Gastrocnemius medialis (tissue), 4 donors: ENCODE data around the gene CSNK2B. TPM values are rescaled to one million over a fixed set of nuclear protein-coding genes. Genes with fewer than 3 reads are reported as not detected.

ENCODE experiments used
- ATAC-seq, 2 donors: fragments of 150-250 bp; one replicate each; pipeline ENCODE4 v1.9.1; 2016
- DNase-seq, 2 donors: peaks; one replicate each; pipeline ENCODE4 v3.0.0-alpha.2; 2019
- H3K27ac ChIP-seq, 4 donors: fragments of 200-600 bp; sonication (generic); 1 replicate in 1 of 4; 2 replicates in 3 of 4; pipeline ENCODE4 v1.5.1; 2016 to 2018; ENCODE audit warnings: mild to moderate bottlenecking in 2 of 4, moderate library complexity in 1 of 4
- H3K27me3 ChIP-seq, 3 donors: fragments of 200-600 bp; sonication (generic) in 2 of 3; 1 replicate in 1 of 3; 2 replicates in 2 of 3; pipeline versions ENCODE4 v1.5.1 to v1.6.0; 2016 to 2019; ENCODE audit warnings: mild to moderate bottlenecking in 1 of 3, moderate library complexity in 1 of 3
- H3K36me3 ChIP-seq, 2 donors: fragments of 200-600 bp; sonication (generic) in 1 of 2; one replicate each; pipeline ENCODE4 v1.5.1; 2017 to 2018
- H3K4me1 ChIP-seq, 2 donors: fragments of 200-600 bp; sonication (generic) in 1 of 2; one replicate each; pipeline ENCODE4 v1.5.1; 2016 to 2017; ENCODE audit warnings: mild to moderate bottlenecking in 2 of 2
- H3K4me3 ChIP-seq, 4 donors: fragments of 200-600 bp; sonication (generic) in 3 of 4; 1 replicate in 1 of 4; 2 replicates in 3 of 4; pipeline ENCODE4 v1.5.1; 2016 to 2019; ENCODE audit warnings: mild to moderate bottlenecking in 2 of 4
- H3K9me3 ChIP-seq, 3 donors: fragments of 200-600 bp; sonication (generic) in 2 of 3; 1 replicate in 1 of 3; 2 replicates in 2 of 3; pipeline ENCODE4 v1.5.1; 2016 to 2019
- CTCF ChIP-seq, 5 experiments: fragments of 450-650 bp in 3 of 5; fragments of 200-600 bp in 2 of 5; sonication (generic) in 2 of 5; IDR thresholded peaks in 4 of 5; conservative IDR thresholded peaks in 1 of 5; 1 replicate in 4 of 5; 2 replicates in 1 of 5; pipeline ENCODE4 v1.5.1; 2016 to 2019; ENCODE audit warnings: antibody characterized with exemption in 5 of 5, mild to moderate bottlenecking in 3 of 5, moderate library complexity in 3 of 5
- POLR2A ChIP-seq, 2 donors: fragments of 450-650 bp; IDR thresholded peaks; one replicate each; pipeline ENCODE4 v1.6.1; 2017; ENCODE audit warnings: antibody characterized with exemption in 2 of 2, mild to moderate bottlenecking in 2 of 2, moderate library complexity in 2 of 2
- in situ Hi-C, 4 donors: fragments of 200-750 bp; cut with MboI; loops; one replicate each; pipeline versions ENCODE4 v1.15.0 to v1.8.0; 2017; ENCODE audit warnings: low sequenced_read_pairs in 4 of 4
- intact Hi-C: fragments of 100-400 bp; cut with DNase I; formaldehyde crosslinking; loops from one replicate; pipeline ENCODE4 v1.15.1; 2023; ENCODE audit warnings: low total_unique reads
- total RNA-seq, 4 donors: library from RNA; depleted of rRNA; stranded (reverse); fragments of >200 nt; gene quantifications; one replicate each; pipeline versions ENCODE4 v1.1.0 to v1.2.3, GENCODE V29; 2016

CSNK2B gene
- total RNA-seq, 4 donors from 2014 or later = 185 to 251 (median 226) TPM

DNA sequence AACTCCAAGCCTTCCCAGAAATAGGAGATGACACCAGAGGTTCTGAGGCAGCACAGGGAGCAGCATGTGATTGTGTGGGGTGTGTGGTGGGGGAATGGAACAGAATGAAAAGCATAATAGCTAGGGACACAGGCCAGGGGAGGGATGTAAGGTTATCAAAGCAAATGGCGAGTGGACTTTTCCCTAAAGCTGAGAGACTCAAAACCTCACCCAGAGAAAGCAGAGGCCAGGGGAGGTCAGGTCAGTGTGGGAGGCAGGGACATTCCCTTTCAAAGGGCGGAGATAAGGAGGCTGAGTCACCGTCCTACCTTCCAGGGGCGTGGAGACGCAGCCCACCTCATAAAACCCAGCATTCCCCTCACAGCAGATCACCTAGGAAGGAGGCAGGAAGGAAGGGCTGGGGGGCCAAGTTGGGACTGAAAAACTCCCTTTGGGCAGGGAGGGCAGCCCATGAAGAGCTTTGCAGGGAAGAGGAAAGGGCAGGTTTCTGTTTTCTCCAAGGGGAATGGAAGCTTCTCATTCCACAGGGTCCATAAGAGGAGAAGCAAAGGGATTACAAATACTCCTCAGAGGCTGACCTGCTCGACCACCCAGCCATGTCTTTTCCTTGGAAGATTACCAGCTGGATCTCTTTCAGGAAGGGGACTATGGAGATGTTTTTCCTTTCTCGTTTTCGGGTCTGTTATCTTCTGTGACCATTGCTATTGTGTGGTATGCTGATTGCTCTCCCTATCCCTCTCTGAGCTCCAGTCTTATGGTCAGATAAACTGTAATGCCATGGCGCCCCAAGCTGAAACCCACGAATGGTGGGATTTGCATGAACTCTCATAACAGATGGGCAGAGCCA lies 24.6 kb downstream of the CSNK2B start:
- Histone ChIP-seq H3K36me3 (peaks cover 0 to 98% of the 10 kb centered on the region in 2 donors), H3K9me3 (no peaks in the 10 kb centered on the region), H3K4me1 (no peaks in the 10 kb centered on the region), H3K27me3 (no peaks in the 10 kb centered on the region), H3K27ac (no peak overlapping the region), H3K4me3 (no peak overlapping the region)
- intact Hi-C loops (no loop called here), in situ Hi-C loops (loop anchor here in 1 of 4 donors (25.0 kb wide), 1 partner anchor 272 kb away; the partner anchor contains the start of genes DXO, NELFE and SKIC2)
- DNase-seq = no peak
- no peak for TF ChIP-seq CTCF (IDR thresholded peaks at IDR 0.05 in 4 of 5, conservative IDR thresholded peaks at IDR 0.05 in 1 of 5)
- no peak for TF ChIP-seq POLR2A (IDR thresholded peaks at IDR 0.05)
- no peak for ATAC-seq

- ATAC-seq (no peak), DNase-seq (no peak)
- H3K9me3 ChIP-seq = no peaks in the 10 kb centered on the region
- H3K4me3 ChIP-seq = no peak overlapping the region
- H3K36me3 ChIP-seq = peaks cover 0 to 100% of the 10 kb centered on the region in 2 donors
- H3K27ac ChIP-seq = no peak overlapping the region
- no peaks in the 10 kb centered on the region for H3K27me3 ChIP-seq
- TF ChIP-seq POLR2A (IDR thresholded peaks at IDR 0.05) (no peak), CTCF (IDR thresholded peaks at IDR 0.05 in 4 of 5, conservative IDR thresholded peaks at IDR 0.05 in 1 of 5) (no peak)
- H3K4me1 ChIP-seq = no peaks in the 10 kb centered on the region
- in situ Hi-C loops (loop anchor here in 1 of 4 donors (25.0 kb wide), 1 partner anchor 271 kb away; the partner anchor contains the start of genes DXO, NELFE and SKIC2), intact Hi-C loops (no loop called here)
Measured at GRCh38 chr6:31691078-31691463, 25.2 kb downstream of the CSNK2B start.

- DNase-seq (no peak), ATAC-seq (no peak)
- Histone ChIP-seq H3K27ac (no peak overlapping the region), H3K4me1 (no peaks in the 10 kb centered on the region), H3K36me3 (peaks cover 0 to 100% of the 10 kb centered on the region in 2 donors), H3K27me3 (no peaks in the 10 kb centered on the region), H3K4me3 (no peak overlapping the region), H3K9me3 (no peaks in the 10 kb centered on the region)
- in situ Hi-C loops = loop anchor here in 1 of 4 donors (25.0 kb wide), 1 partner anchor 271 kb away; the partner anchor contains the start of genes DXO, NELFE and SKIC2
- intact Hi-C loops = no loop called here
- TF ChIP-seq CTCF (IDR thresholded peaks at IDR 0.05 in 4 of 5, conservative IDR thresholded peaks at IDR 0.05 in 1 of 5) (no peak), POLR2A (IDR thresholded peaks at IDR 0.05) (no peak)
Measured at GRCh38 chr6:31691564-31692108, 25.8 kb downstream of the CSNK2B start.

GRCh38 chr6:31692353-31692752 lies 26.5 kb downstream of the CSNK2B start:
- ATAC-seq (no peak), DNase-seq (no peak)
- no peak overlapping the region for H3K4me3 ChIP-seq
- H3K9me3 ChIP-seq = no peaks in the 10 kb centered on the region
- no peak overlapping the region for H3K27ac ChIP-seq
- in situ Hi-C loops (loop anchor here in 1 of 4 donors (25.0 kb wide), 1 partner anchor 270 kb away; the partner anchor contains the start of genes DXO, NELFE and SKIC2), intact Hi-C loops (no loop called here)
- H3K36me3 ChIP-seq = peaks cover 0 to 99% of the 10 kb centered on the region in 2 donors
- H3K4me1 ChIP-seq = peaks cover 0 to 3% of the 10 kb centered on the region in 2 donors
- TF ChIP-seq CTCF (IDR thresholded peaks at IDR 0.05 in 4 of 5, conservative IDR thresholded peaks at IDR 0.05 in 1 of 5) = no peak
- no peak for TF ChIP-seq POLR2A (IDR thresholded peaks at IDR 0.05)
- H3K27me3 ChIP-seq = no peaks in the 10 kb centered on the region
